HG03159 (cell line): ENCODE measurements around the gene LCN2.
"Not testable (repeated sequence)": the region's sequence is repeated elsewhere in the genome, so short reads cannot be mapped to it uniquely, and the experiment has no call there.

Experiments used
- ATAC-seq: cut with Tn5 transposase; IDR thresholded peaks from one replicate; pipeline ENCODE4 v1.9.1; 2021; ENCODE audit warnings: mild to moderate bottlenecking, moderate library complexity; ENCODE audit not compliant: unreplicated experiment

LCN2 gene

DNA sequence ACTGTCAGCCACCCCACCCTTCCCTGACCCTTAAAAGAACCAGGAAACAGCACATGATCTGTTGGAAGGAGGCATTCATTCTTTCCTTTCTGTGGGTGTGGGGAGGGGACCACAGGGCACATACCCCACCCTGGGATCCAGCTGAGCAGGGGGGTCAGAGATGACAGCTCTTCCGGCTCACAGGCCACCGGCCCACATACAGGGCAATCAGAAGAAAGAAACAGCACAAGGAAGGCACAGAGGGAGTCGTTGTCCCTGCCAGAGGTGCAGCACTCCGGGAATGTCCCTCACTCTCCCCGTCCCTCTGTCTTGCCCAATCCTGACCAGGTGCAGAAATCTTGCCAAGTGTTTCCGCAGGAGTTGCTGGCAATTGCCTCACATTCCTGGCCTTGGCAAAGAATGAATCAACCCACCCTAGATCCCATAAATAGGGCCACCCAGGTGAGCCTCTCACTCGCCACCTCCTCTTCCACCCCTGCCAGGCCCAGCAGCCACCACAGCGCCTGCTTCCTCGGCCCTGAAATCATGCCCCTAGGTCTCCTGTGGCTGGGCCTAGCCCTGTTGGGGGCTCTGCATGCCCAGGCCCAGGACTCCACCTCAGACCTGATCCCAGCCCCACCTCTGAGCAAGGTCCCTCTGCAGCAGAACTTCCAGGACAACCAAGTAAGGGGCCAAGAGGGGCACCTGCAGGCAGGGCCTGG, at the start of gene LCN2:
TSS of gene LCN2 (plus strand) at position 453 of the 701 bp plus-strand sequence. CDS start at position 526, 73 bp downstream.
- ATAC-seq, result no peak

DNA sequence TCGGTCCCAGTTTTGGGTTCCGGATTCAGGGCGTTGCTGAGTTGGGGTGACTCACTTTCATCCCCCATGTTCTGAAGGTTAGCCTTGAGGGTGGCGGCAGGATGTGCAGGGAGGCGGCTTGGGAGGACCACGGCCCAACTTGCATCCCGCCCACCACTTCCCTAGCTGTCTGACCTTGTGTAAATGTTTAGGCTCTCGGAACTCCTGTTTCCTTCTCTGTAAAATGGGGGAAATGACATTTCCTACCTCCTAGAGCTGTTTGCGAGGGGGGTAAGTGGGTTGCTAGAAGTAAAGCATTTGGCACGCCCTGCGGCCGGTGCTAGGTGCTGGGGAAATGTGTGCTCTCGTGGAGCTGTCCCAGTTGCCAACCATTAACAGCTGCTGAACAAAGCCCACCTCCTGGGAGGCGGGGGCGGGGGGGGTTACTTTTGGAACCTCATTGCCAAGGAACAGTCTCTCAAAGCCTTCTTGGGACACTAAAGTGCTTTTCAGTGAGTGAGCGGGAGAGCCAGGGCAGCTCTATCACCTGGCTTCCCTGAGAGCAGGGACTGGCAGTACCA, 49.2 kb upstream of the LCN2 start:
- no peak for ATAC-seq

DNA sequence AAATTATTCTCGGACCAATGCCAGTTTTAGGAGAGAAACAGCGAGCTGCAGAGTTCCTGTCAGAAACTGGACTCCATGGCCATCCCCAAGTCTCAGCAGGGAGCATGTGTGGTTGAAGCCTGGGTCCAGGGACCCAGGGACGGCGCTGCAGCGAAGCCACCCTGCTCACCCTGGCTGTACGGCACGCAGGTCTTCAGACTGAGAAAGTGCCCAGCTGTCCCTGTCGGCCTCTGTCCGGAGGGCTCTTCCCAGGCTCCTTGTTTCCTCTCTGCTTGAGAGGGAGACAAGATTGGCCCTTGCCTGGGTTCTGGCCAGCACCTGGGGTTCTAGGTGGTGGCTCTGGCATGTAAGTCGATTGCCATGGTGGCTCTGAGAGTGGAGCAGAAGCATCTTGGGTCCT, 48.7 kb upstream of the LCN2 start:
- no peak for ATAC-seq

DNA sequence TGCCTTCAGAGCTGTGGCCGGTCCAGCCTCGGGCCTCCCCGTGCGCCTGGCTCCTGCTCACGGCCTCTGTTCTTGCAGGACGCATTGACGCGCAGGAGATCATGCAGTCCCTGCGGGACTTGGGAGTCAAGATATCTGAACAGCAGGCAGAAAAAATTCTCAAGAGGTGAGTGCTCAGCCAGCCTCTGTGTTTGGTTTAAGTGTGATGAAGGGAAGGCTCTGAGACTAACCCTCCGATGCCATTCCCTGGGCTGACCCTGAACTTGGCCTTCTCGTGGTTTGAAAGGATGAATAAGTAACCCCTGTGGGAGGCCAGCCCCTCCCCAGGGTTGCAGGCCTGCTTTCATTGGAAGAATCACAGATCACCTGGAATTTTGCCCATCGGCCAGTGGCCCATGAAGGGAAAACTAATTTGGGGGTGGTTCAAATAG, 48.0 kb upstream of the LCN2 start:
- no peak for ATAC-seq

DNA sequence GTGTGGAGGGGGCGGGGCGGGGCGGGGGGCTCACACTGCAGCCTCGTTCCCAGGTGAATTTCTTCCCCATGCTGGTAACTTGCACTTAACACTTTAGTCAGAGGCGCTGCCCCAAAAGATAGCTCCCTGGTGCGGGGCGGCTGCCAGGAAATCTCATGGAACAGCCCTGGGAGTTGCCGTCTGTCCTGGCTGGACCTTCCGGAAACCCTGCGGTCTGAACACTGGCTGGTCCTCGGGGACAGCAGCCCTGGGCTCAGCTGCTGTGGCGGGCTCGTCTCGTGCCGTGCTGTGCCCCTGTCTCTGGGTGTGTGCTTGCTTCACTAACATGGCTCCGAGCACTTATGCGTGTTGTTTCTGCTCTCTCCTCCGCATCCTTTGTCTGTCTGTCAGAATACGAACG, 47.6 kb upstream of the LCN2 start:
- no peak for ATAC-seq

DNA sequence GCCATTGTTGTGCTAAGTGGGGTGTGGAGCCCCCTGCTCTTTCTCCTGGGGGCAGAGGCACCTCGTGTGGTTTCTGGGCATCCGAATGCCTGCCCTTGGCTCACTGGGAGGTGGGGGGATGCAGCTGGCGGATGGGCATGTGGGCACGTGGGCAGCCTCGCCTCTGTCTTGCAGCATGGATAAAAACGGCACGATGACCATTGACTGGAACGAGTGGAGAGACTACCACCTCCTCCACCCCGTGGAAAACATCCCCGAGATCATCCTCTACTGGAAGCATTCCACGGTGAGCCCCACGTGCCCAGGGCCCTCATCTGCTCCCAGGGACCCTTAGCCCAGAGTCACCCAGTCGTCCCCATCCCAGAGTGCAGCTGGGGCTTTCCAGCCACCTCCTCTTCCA, 47.1 kb upstream of the LCN2 start:
- ATAC-seq, result no peak

DNA sequence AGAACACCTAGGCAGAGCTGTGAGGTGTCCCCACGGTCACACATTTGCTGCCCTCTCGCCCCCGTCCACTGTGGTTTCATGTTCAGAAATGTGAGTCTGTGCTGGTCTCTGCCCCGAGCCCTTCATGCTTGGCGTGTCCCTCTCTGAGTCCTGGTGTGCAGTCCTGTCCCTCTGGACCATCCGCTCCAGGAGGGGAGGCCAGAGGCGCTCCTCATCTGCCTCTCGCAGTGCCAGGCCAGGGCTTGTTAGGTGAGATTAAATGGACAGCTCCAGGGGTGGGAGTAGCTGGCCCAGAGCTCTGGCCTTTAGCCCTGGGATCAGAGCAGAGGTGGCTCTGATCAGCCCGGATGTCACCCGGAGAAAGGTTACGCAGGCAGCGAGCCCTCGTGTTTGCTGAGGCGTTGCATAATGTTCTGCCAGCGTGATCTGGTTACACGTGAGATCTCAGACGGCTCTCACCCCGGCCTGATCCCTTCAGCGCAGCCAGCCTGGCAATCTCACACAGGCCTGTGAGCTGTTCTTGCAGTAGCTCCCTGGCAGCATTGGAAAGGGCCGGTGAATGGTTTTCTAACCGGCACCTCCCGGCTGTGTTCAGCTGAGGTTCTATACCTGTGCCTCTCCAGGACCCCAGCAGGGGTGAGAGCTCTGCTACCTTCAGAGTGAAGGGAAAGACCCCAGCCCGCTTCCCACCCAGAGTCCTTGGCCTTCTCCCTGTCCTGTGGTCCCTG, 46.2 kb upstream of the LCN2 start:
- no peak for ATAC-seq

DNA sequence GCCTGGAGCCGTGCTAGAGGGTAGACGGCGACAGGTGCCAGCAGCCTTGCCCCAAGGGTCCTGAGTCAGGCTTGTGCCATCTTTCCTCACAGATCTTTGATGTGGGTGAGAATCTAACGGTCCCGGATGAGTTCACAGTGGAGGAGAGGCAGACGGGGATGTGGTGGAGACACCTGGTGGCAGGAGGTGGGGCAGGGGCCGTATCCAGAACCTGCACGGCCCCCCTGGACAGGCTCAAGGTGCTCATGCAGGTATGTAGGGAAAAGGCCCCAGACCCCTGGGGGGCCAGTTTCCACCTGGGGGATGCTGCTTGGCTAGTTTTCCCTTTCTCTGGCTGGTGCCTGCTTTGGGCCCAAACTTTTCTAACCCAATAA, 45.7 kb upstream of the LCN2 start:
- no peak for ATAC-seq

DNA sequence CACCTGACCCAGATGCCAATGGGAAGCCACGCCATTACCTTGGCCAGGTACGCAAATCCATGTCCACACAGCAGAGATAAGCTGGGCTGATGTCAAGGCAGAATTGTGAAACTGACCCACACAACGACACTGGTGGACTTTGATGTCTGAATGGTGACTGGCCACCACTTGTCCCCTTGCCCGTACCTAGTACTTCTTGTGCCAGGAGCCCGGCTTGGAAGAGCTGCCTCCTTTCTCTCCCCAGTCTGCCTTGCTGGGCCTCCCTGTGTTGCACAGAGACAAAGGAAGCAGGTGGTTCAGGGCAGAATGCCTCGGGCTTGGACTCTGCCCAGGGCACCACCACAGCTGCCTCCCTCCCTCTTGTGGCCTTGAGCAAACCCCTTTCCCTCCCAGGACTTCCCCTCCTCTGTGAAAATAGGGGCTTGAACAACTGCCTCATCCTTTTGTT, 45.1 kb upstream of the LCN2 start:
- no peak for ATAC-seq

DNA sequence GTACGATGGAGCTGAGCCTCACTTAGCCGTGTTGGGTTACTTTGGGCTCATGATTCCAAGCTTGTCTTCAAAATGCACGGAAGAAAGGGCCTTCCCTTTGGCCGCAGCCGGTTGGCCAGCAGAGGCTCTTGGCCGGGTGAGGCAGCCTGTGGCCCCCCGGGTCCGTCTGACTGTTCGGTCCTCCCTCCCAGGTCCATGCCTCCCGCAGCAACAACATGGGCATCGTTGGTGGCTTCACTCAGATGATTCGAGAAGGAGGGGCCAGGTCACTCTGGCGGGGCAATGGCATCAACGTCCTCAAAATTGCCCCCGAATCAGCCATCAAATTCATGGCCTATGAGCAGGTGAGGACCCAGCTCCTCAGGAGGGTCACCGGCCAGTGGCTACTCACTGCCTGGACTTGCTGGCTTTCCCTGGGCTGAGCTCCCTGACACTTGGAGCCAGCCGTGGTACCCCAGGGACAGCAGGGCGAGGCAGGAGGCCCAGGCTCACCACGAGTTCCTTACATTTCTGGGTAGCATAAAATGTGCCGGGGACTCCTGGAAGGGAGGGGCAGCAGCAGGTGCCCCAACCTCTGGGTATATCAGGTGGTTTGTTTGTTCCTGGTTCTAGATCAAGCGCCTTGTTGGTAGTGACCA, 43.6 kb upstream of the LCN2 start:
- ATAC-seq, result no peak

DNA sequence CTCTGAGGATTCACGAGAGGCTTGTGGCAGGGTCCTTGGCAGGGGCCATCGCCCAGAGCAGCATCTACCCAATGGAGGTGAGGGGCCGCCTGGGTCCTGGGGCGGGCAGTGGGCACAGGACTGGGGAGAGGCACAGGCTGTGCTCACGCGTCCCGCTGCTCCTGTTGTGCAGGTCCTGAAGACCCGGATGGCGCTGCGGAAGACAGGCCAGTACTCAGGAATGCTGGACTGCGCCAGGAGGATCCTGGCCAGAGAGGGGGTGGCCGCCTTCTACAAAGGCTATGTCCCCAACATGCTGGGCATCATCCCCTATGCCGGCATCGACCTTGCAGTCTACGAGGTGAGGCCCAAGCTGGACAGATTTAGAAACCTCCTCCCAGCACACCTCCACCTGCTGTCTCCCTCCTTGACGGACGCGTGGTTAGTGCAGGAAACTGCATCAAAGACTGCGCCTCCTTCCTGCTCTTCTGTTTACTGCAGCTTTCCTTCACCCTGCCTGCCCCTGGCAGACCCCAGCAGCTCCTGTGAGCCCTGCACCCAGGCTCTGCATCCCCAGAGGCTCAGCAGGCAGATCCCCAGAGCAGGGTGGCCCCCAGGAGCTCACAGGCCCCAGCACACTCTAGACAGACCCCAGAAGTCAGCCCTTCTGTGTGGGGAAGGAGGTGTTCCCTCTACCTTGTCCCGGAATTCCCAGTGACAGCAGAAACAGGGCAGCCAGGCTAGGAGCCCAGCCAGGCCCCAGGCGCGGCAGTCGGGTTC, 42.9 kb upstream of the LCN2 start:
- no peak for ATAC-seq

DNA sequence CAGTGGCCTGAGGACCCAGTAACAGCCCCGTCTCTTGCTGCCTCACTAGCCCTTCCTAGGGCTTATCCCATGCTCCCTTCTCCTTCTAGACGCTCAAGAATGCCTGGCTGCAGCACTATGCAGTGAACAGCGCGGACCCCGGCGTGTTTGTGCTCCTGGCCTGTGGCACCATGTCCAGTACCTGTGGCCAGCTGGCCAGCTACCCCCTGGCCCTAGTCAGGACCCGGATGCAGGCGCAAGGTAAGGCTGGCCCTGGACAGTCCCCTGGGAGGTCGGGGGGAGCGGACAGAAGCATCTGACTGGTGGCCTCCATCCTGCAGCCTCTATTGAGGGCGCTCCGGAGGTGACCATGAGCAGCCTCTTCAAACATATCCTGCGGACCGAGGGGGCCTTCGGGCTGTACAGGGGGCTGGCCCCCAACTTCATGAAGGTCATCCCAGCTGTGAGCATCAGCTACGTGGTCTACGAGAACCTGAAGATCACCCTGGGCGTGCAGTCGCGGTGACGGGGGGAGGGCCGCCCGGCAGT, 42.2 kb upstream of the LCN2 start:
- ATAC-seq, result no peak

DNA sequence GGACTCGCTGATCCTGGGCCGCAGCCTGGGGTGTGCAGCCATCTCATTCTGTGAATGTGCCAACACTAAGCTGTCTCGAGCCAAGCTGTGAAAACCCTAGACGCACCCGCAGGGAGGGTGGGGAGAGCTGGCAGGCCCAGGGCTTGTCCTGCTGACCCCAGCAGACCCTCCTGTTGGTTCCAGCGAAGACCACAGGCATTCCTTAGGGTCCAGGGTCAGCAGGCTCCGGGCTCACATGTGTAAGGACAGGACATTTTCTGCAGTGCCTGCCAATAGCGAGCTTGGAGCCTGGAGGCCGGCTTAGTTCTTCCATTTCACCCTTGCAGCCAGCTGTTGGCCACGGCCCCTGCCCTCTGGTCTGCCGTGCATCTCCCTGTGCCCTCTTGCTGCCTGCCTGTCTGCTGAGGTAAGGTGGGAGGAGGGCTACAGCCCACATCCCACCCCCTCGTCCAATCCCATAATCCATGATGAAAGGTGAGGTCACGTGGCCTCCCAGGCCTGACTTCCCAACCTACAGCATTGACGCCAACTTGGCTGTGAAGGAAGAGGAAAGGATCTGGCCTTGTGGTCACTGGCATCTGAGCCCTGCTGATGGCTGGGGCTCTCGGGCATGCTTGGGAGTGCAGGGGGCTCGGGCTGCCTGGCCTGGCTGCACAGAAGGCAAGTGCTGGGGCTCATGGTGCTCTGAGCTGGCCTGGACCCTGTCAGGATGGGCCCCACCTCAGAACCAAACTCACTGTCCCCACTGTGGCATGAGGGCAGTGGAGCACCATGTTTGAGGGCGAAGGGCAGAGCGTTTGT, 41.6 kb upstream of the LCN2 start:
- ATAC-seq, result no peak

DNA sequence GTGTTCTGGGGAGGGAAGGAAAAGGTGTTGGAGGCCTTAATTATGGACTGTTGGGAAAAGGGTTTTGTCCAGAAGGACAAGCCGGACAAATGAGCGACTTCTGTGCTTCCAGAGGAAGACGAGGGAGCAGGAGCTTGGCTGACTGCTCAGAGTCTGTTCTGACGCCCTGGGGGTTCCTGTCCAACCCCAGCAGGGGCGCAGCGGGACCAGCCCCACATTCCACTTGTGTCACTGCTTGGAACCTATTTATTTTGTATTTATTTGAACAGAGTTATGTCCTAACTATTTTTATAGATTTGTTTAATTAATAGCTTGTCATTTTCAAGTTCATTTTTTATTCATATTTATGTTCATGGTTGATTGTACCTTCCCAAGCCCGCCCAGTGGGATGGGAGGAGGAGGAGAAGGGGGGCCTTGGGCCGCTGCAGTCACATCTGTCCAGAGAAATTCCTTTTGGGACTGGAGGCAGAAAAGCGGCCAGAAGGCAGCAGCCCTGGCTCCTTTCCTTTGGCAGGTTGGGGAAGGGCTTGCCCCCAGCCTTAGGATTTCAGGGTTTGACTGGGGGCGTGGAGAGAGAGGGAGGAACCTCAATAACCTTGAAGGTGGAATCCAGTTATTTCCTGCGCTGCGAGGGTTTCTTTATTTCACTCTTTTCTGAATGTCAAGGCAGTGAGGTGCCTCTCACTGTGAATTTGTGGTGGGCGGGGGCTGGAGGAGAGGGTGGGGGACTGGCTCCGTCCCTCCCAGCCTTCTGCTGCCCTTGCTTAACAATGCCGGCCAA, 40.8 kb upstream of the LCN2 start:
- no peak for ATAC-seq

DNA sequence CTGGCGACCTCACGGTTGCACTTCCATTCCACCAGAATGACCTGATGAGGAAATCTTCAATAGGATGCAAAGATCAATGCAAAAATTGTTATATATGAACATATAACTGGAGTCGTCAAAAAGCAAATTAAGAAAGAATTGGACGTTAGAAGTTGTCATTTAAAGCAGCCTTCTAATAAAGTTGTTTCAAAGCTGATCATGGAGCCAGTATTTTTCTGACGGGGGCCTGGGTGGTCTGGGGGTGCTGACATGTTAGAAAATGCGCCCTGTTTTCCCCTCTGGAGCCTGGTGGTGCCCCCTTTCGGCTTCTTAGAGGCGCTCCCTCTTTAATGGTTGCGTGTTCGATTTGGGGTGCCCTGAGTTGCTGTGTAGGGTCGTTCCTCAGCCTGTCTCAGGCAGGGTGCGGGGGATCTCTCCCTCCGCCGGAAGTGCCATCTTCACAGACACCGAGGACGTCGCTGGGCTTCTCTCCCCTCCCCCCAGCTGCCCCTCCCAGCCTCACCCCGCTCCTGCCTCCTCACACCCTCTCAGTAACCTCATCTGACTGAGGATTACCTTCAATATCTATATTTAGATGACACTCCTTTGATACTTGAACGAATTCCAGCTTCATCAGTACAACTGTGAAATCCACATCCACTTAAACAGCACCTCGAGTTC, 40.1 kb upstream of the LCN2 start:
- no peak for ATAC-seq

DNA sequence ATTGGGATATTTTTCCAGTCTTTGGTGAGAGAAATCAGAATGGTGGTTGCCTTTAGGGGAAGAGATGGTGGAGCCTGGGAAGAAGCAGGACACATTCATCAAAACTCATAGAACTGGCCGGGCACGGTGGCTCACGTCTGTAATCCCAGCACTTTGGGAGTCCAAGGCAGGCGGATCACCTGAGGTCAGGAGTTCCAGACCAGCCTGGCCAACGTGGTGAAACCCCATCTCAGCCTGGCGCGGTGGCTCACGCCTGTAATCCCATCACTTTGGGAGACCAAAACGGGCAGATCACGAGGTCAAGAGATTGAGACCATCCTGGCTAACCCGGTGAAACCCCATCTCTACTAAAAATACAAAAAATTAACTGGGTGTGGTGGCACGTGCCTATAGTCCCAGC, 37.5 kb upstream of the LCN2 start:
- not testable (repeated sequence) for ATAC-seq

DNA sequence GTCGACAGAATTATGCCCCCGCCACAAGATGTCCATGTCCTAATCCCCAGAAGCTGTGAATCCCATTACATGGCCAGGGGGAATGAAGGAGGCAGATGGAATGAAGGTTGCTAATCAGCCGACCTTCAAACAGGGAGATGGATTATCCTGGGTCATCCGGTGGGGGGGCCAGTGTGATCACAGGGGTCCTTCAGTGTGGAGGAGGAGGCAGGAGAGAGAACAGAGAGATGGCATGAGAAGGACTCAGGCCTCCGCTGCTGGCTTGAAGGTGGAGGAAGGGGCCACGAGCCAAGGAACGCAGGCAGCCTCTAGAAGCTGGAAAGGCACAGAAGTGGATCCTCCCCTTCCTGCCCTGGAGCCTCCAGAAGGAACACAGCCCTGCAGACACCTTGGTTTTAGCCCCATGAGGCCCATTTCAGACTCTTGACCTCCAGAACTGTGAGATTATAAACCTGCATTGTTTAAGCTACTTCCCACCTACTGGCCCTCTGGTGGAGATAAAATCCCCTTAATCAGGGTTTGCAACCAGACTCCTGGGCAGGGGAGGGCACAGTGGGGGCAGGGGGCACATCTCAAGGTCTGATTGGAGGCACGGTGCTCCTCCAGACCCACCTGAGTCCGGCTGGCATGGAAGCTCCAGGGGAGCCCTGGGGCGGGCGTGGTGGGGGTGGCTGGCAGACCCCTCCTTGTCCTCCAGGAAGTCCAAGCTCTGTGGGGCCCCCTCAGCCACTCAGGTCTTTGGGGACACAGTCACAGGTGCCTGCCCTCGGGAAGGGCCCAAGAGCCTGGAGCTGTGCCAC, 35.5 kb upstream of the LCN2 start:
- no peak for ATAC-seq
